ENCODE measurements around the gene KPNA4. TPM values are rescaled to one million over a fixed set of nuclear protein-coding genes. Genes with fewer than 3 reads are reported as not detected.

The KPNA4 gene
- total RNA-seq, 1 donor from 2014 or later: 57.1 TPM

GRCh38 chr3:160477750-160478149, 87.6 kb downstream of the KPNA4 start:
- Mint-ChIP-seq H3K4me3 (ENCODE audit: unreplicated experiment) (no peak overlapping the region), H3K9me3 (ENCODE audit: unreplicated experiment) (no peaks in the 10 kb centered on the region), H3K36me3 (ENCODE audit: low read depth, unreplicated experiment) (no peaks in the 10 kb centered on the region), H3K27me3 (ENCODE audit: unreplicated experiment) (no peaks in the 10 kb centered on the region), H3K4me1 (ENCODE audit: unreplicated experiment) (peaks cover 7% of the 10 kb centered on the region), H3K27ac (ENCODE audit: unreplicated experiment) (no peak overlapping the region)
- no peak for TF ChIP-seq CTCF (IDR thresholded peaks at IDR 0.05; ENCODE audit: unreplicated experiment)
- DNase-seq (ENCODE audit: low spot score): no peak

- H3K4me3 Mint-ChIP-seq (ENCODE audit: unreplicated experiment): no peak overlapping the region
- H3K27ac Mint-ChIP-seq (ENCODE audit: unreplicated experiment): no peak overlapping the region
- no peaks in the 10 kb centered on the region for H3K27me3 Mint-ChIP-seq (ENCODE audit: unreplicated experiment)
- no peaks in the 10 kb centered on the region for H3K4me1 Mint-ChIP-seq (ENCODE audit: unreplicated experiment)
- no peak for TF ChIP-seq CTCF (IDR thresholded peaks at IDR 0.05; ENCODE audit: unreplicated experiment)
- H3K9me3 Mint-ChIP-seq (ENCODE audit: unreplicated experiment): peaks cover 4% of the 10 kb centered on the region
- H3K36me3 Mint-ChIP-seq (ENCODE audit: low read depth, unreplicated experiment): peaks cover 3% of the 10 kb centered on the region
- DNase-seq (ENCODE audit: low spot score): no peak
Observed at GRCh38 chr3:160475884-160476283, 89.5 kb downstream of the KPNA4 start.

- no peaks in the 10 kb centered on the region for H3K4me1 Mint-ChIP-seq (ENCODE audit: unreplicated experiment)
- DNase-seq (ENCODE audit: low spot score): no peak
- TF ChIP-seq CTCF (IDR thresholded peaks at IDR 0.05; ENCODE audit: unreplicated experiment): no peak
- H3K27ac Mint-ChIP-seq (ENCODE audit: unreplicated experiment): no peak overlapping the region
- peaks cover 4% of the 10 kb centered on the region for H3K9me3 Mint-ChIP-seq (ENCODE audit: unreplicated experiment)
- no peak overlapping the region for H3K4me3 Mint-ChIP-seq (ENCODE audit: unreplicated experiment)
- peaks cover 3% of the 10 kb centered on the region for H3K36me3 Mint-ChIP-seq (ENCODE audit: low read depth, unreplicated experiment)
- no peaks in the 10 kb centered on the region for H3K27me3 Mint-ChIP-seq (ENCODE audit: unreplicated experiment)
Observed at GRCh38 chr3:160475153-160475552, 90.2 kb downstream of the KPNA4 start.

- peaks cover 10% of the 10 kb centered on the region for H3K9me3 Mint-ChIP-seq (ENCODE audit: unreplicated experiment)
- no peaks in the 10 kb centered on the region for H3K27me3 Mint-ChIP-seq (ENCODE audit: unreplicated experiment)
- H3K27ac Mint-ChIP-seq (ENCODE audit: unreplicated experiment): no peak overlapping the region
- H3K36me3 Mint-ChIP-seq (ENCODE audit: low read depth, unreplicated experiment): peaks cover 9% of the 10 kb centered on the region
- TF ChIP-seq CTCF (IDR thresholded peaks at IDR 0.05; ENCODE audit: unreplicated experiment): no peak
- H3K4me1 Mint-ChIP-seq (ENCODE audit: unreplicated experiment): no peaks in the 10 kb centered on the region
- no peak overlapping the region for H3K4me3 Mint-ChIP-seq (ENCODE audit: unreplicated experiment)
- DNase-seq (ENCODE audit: low spot score): no peak
Observed at GRCh38 chr3:160474416-160474838, 90.9 kb downstream of the KPNA4 start.

- peaks cover 10% of the 10 kb centered on the region for H3K36me3 Mint-ChIP-seq (ENCODE audit: low read depth, unreplicated experiment)
- H3K27ac Mint-ChIP-seq (ENCODE audit: unreplicated experiment): no peak overlapping the region
- no peak for DNase-seq (ENCODE audit: low spot score)
- no peaks in the 10 kb centered on the region for H3K4me1 Mint-ChIP-seq (ENCODE audit: unreplicated experiment)
- H3K9me3 Mint-ChIP-seq (ENCODE audit: unreplicated experiment): peaks cover 11% of the 10 kb centered on the region
- no peak for TF ChIP-seq CTCF (IDR thresholded peaks at IDR 0.05; ENCODE audit: unreplicated experiment)
- no peaks in the 10 kb centered on the region for H3K27me3 Mint-ChIP-seq (ENCODE audit: unreplicated experiment)
- no peak overlapping the region for H3K4me3 Mint-ChIP-seq (ENCODE audit: unreplicated experiment)
Observed at GRCh38 chr3:160473978-160474377, 91.4 kb downstream of the KPNA4 start.
